ENCODE measurements around the gene MYOF.

DNA sequence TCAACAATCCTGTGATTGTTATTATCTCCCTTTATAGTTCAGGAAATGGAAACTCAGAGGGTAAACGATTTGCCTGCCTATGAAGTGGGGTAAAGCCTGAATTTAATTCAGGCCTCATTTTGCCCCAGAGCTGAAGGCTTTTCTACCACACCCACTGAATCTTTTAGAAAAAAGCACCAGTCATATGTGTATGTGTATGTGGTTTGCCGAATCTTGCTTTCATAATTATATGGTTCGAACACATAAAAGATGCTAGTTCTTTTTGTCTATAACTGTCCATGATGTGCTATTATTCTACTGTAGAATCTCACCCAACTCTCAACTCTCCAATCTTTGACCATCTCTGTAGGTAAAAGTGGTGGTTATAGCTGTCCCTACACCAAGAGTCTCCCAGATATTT lies 83.6 kb downstream of the MYOF start:
- TF ChIP-seq POLR2AphosphoS5 (IDR thresholded peaks at IDR 0.05) = no peak
- TF ChIP-seq, protein P1, sequence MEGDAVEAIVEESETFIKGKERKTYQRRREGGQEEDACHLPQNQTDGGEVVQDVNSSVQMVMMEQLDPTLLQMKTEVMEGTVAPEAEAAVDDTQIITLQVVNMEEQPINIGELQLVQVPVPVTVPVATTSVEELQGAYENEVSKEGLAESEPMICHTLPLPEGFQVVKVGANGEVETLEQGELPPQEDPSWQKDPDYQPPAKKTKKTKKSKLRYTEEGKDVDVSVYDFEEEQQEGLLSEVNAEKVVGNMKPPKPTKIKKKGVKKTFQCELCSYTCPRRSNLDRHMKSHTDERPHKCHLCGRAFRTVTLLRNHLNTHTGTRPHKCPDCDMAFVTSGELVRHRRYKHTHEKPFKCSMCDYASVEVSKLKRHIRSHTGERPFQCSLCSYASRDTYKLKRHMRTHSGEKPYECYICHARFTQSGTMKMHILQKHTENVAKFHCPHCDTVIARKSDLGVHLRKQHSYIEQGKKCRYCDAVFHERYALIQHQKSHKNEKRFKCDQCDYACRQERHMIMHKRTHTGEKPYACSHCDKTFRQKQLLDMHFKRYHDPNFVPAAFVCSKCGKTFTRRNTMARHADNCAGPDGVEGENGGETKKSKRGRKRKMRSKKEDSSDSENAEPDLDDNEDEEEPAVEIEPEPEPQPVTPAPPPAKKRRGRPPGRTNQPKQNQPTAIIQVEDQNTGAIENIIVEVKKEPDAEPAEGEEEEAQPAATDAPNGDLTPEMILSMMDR (IDR thresholded peaks at IDR 0.05) = no peak
- no peak for TF ChIP-seq EP300 (IDR thresholded peaks at IDR 0.05)

All from suprapubic skin (tissue), 4 donors.